Activated effector memory CD4-positive, alpha-beta T cell treated with Interleukin-2 at 50 U/mL for 16 hours (primary cell): Measurements from ENCODE around the gene ISL2.

Source experiments
- DNase-seq: peaks from one replicate; pipeline ENCODE4 v3.0.0-alpha.2; 2020

ISL2 gene

GRCh38 chr15:76343313-76343996 lies 6.9 kb downstream of the ISL2 start:
- no peak for DNase-seq

GRCh38 chr15:76344893-76345582 lies 8.5 kb downstream of the ISL2 start:
- DNase-seq, result no peak

- no peak for DNase-seq
Observed at GRCh38 chr15:76345583-76345879, 9.0 kb downstream of the ISL2 start.

GRCh38 chr15:76345880-76346668 lies 9.5 kb downstream of the ISL2 start:
- DNase-seq, result no peak

- no peak for DNase-seq
Observed at GRCh38 chr15:76346669-76347481, 10.3 kb downstream of the ISL2 start.

GRCh38 chr15:76347482-76348055 lies 11.0 kb downstream of the ISL2 start:
- no peak for DNase-seq

- DNase-seq, result no peak
Observed at GRCh38 chr15:76349301-76350070, 12.9 kb downstream of the ISL2 start.

- no peak for DNase-seq
Observed at GRCh38 chr15:76353023-76353577, 16.5 kb downstream of the ISL2 start.

GRCh38 chr15:76353903-76354302 lies 17.3 kb downstream of the ISL2 start:
- DNase-seq, result no peak

GRCh38 chr15:76354823-76355440 lies 18.4 kb downstream of the ISL2 start:
- no peak for DNase-seq

GRCh38 chr15:76358453-76358852 lies 21.9 kb downstream of the ISL2 start:
- no peak for DNase-seq

- no peak for DNase-seq
Observed at GRCh38 chr15:76359152-76359551, 22.6 kb downstream of the ISL2 start.

- DNase-seq, result no peak
Observed at GRCh38 chr15:76360416-76360815, 23.8 kb downstream of the ISL2 start.

GRCh38 chr15:76363251-76363650 lies 26.7 kb downstream of the ISL2 start:
- no peak for DNase-seq

GRCh38 chr15:76366714-76367113 lies 30.1 kb downstream of the ISL2 start:
- no peak for DNase-seq

GRCh38 chr15:76368122-76368621 lies 31.6 kb downstream of the ISL2 start:
- DNase-seq, result no peak

GRCh38 chr15:76376029-76376428 lies 39.5 kb downstream of the ISL2 start:
- DNase-seq, result no peak

- DNase-seq, result no peak
Observed at GRCh38 chr15:76376816-76377215, 40.2 kb downstream of the ISL2 start.

GRCh38 chr15:76377217-76377616 lies 40.6 kb downstream of the ISL2 start:
- no peak for DNase-seq

GRCh38 chr15:76377751-76378150 lies 41.2 kb downstream of the ISL2 start:
- no peak for DNase-seq

GRCh38 chr15:76378691-76379090 lies 42.1 kb downstream of the ISL2 start:
- DNase-seq, result no peak
